Fibroblast of mammary gland (primary cell): ENCODE measurements around the gene P2RX3.

Source experiments
- DNase-seq: peaks from one replicate; pipeline ENCODE4 v3.0.0-alpha.2; 2010; ENCODE audit warnings: low read depth
- H3K4me3 ChIP-seq: 2 replicates; pipeline ENCODE4 v1.5.1; 2011; ENCODE audit warnings: low read depth, mild to moderate bottlenecking, low read length, moderate library complexity; ENCODE audit not compliant: control insufficient read depth
- TF ChIP-seq, protein P1 (sequence below): conservative IDR thresholded peaks from 2 replicates; pipeline ENCODE4 v1.5.1; 2011; ENCODE audit warnings: low read depth, low read length, inconsistent platforms; ENCODE audit not compliant: control insufficient read depth, insufficient read depth

Gene P2RX3

DNA sequence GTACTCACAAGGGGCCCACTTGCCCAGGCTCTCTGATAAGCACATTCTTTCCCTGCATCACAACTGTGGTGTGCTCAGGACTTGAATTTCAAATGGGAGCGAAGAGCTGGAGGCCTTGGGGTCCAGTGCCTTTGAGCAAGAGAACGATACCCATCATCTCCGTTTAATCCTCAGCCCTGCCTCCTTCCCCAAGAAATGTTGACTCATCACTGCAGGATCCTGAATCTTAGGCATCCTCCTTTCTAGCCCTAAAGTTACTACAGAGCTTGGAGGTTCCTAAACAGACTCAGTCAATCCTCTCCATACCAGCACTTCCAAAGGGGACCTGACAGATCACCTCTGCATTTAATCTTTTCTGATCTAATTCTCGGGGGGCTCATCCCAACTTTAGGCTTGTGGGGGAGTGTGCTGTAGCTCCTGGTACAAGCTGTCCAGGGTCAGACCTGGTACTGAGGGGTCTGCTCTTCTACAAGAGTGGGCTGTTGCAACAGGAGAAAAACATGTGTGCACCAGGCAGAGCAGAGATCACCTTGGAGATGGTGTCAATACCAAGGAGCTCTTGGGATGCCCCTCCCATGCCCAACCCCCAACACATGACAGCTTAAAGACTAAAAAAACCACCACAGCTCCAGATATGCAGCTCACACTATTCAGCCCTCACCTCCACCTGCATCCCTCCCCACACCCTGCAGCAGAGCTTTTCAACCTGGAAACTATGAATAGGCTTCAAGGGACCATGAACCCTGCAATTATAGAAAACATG, 56.2 kb downstream of the P2RX3 start:
- no peak overlapping the region for H3K4me3 ChIP-seq
- no peak for DNase-seq
- TF ChIP-seq, protein P1, sequence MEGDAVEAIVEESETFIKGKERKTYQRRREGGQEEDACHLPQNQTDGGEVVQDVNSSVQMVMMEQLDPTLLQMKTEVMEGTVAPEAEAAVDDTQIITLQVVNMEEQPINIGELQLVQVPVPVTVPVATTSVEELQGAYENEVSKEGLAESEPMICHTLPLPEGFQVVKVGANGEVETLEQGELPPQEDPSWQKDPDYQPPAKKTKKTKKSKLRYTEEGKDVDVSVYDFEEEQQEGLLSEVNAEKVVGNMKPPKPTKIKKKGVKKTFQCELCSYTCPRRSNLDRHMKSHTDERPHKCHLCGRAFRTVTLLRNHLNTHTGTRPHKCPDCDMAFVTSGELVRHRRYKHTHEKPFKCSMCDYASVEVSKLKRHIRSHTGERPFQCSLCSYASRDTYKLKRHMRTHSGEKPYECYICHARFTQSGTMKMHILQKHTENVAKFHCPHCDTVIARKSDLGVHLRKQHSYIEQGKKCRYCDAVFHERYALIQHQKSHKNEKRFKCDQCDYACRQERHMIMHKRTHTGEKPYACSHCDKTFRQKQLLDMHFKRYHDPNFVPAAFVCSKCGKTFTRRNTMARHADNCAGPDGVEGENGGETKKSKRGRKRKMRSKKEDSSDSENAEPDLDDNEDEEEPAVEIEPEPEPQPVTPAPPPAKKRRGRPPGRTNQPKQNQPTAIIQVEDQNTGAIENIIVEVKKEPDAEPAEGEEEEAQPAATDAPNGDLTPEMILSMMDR: no peak

DNA sequence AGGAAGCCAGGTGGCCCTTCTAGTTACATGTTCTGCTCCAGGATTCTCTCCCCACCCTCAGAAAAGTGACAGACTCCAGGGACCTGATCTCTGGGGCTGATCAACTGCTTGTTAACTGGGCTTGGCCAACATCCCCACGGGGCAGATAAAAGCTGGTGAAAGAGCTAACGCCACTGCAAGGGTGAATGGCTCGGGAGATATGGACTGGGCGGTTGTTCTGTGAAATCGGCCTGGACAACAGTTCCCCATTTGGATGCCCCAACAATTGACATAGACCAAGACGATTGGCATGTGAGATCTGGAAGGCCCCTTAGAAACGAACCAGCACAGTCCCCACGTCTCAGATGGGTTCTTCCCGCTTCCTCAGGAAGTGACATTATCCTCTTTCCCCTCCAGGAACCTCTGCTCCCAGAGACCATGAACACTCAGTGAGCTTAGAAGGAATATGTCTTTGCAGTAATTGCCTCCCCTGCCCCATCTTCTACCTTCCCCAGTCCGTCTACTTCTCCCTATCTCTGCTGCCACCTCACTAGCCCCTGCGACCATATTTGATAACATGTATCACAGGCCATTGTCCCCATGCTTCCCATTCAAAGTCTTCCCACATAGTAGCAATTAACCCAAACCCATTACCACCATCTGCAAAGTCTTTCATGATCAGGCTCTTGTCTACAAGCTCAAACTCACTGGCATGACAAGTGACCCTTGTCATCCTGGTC, 57.9 kb downstream of the P2RX3 start:
- no peak overlapping the region for H3K4me3 ChIP-seq
- DNase-seq: no peak
- TF ChIP-seq, protein P1: no peak

DNA sequence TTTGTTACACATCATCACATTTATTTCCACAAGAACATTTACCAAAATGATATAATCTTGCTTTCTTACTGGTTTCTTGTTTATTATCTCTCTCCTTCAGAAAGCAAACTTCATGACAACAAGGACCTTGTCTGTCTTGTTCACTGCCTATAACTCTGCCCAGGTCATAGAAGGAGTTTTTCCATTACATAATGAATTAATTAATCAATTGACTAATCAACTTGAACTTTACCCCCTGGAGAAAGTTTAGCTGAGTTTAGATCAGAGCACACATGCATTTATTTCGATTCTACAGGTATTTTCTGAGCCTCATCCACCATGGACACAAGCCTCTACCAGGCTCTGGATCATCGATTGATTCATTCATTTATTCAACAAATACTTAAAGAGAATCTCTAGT, 58.6 kb downstream of the P2RX3 start:
- DNase-seq: no peak

DNA sequence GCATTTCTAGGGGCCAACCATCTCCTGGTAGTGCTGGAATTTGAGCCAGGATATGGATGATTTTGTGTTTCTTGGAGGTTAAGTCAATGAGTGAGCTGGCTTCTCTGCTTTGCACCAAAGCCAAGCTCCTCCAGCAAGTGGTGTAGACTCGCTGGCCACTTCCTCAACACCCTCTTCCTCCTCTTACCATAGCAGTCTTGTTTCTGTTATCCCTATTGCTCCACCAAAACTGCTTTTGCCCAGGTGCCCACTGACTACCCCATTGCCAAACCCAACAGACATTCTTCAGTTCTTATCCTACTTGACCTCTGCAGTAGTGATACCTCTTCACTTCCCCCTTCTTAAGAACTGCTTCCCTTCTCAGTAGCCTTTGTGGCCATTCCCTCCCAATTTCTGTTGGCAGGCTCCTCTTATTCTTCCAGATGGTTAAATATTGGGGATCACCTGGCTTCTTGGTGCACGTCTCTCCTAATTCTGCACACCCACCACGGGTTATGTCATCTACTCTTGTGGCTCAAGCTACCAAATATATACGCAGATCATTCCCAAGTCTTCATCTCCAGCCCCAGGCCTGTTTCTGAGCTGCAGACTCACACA, 59.3 kb downstream of the P2RX3 start:
- TF ChIP-seq, protein P1: no peak
- no peak overlapping the region for H3K4me3 ChIP-seq
- no peak for DNase-seq

More for the DNA sequence above, 58.6 kb downstream of the P2RX3 start:
- H3K4me3 ChIP-seq: no peak overlapping the region
- TF ChIP-seq, protein P1: no peak

DNA sequence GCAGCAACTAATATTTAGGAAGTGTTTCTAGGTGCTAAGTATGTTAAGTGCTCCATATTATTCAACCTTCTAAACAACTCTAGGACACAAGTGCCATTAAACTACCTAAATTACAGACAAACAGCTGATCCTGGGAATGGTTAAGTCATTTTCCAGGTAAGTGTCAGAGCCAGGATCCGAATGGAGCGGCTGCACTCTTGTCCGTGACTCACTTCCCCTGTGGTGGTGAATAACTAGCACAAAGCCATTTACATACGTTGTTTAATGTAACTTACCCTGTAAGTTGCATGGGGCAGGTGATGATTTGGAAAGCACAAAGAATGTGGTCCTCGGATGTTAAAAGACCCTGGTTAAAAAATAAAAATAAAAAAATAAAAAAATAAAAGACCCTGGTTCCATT, 61.1 kb downstream of the P2RX3 start:
- DNase-seq: no peak
- H3K4me3 ChIP-seq: no peak overlapping the region
- TF ChIP-seq, protein P1: no peak

DNA sequence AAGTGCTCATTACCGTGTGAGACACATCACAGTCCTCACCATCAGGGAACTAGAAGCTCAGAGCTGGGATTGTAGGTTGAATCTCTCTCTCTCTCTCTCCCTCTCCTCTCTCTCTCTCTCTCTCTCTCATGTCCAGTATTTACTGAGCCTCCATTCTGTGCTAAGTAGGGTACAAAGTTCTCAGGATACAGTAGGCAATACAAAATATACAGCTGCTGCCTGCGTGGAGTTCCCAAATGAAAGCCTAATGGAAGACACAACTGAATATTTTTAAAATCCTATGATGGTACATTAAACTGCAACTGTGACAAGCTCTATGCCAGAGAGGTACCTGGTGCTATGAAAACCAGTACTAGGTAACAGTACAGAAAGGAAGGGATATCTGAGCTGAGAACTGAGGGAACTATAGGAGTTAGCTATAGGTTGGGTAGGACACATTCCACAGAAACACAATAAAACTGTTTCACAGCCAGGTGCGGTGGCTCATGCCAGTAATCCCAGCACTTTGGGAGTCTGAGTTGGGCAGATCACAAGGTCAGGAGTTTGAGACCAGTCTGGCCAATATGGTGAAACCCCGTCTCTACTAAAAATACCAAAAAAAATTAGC, 61.9 kb downstream of the P2RX3 start:
- H3K4me3 ChIP-seq: no peak overlapping the region
- TF ChIP-seq, protein P1: no peak
- DNase-seq: no peak
